Measurements from ENCODE around the gene SH3BGRL. TPM values are rescaled to one million over a fixed set of nuclear protein-coding genes. Genes with fewer than 3 reads are reported as not detected.

Gene SH3BGRL
- total RNA-seq, 1 experiment from 2014 or later: 26.4 TPM

Other genes starting within 250 kb of the SH3BGRL start
- 0.46 and 2.9 TPM in 2 replicates for gene HMGN5, start 189 bp upstream of the SH3BGRL start, total RNA-seq (2014; rRNA removed)